Activated CD4-positive, alpha-beta memory T cell treated with anti-CD3 and anti-CD28 coated beads, Interleukin-2, amount 10 ng/mL, durations not matched to agents 7 days and 5 days (primary cell): ENCODE measurements around the gene MLH3. TPM values are rescaled to one million over a fixed set of nuclear protein-coding genes. Genes with fewer than 3 reads are reported as not detected.

Experiments
- CTCF ChIA-PET: fragments of 350-600 bp; sonication (Branson Sonifier 250); formaldehyde crosslinking; loops from one replicate; lab custom pipeline; 2021; ENCODE audit warnings: antibody characterized with exemption, inconsistent platforms; lab: Charles Lee
- POLR2A ChIA-PET: fragments of 350-600 bp; sonication (Branson Sonifier 250); formaldehyde crosslinking; loops from one replicate; lab custom pipeline; 2021; ENCODE audit warnings: antibody characterized with exemption; lab: Charles Lee
- DNase-seq: peaks from one replicate; pipeline ENCODE4 v3.0.0-alpha.2; 2020
- H3K27ac Mint-ChIP-seq: one replicate; pipeline ENCODE4 v1.8.0; 2021; ENCODE audit warnings: mild to moderate bottlenecking, mixed read lengths
- H3K27me3 Mint-ChIP-seq: one replicate; pipeline ENCODE4 v1.8.0; 2021; ENCODE audit warnings: mixed read lengths
- H3K36me3 Mint-ChIP-seq: one replicate; pipeline ENCODE4 v1.8.0; 2021; ENCODE audit warnings: low read depth, mixed read lengths
- H3K4me1 Mint-ChIP-seq: one replicate; pipeline ENCODE4 v1.8.0; 2021; ENCODE audit warnings: mixed read lengths
- H3K4me3 Mint-ChIP-seq: one replicate; pipeline ENCODE4 v1.8.0; 2021; ENCODE audit warnings: mild to moderate bottlenecking, mixed read lengths
- H3K9me3 Mint-ChIP-seq: one replicate; pipeline ENCODE4 v1.8.0; 2021; ENCODE audit warnings: mixed read lengths
- total RNA-seq, 2 experiments: library from RNA; stranded (reverse); gene quantifications; one replicate each; pipeline ENCODE4 v1.2.3, GENCODE V29; 2021

MLH3 gene
- total RNA-seq, 2 experiments from 2014 or later: 16.0 to 16.6 TPM

GRCh38 chr14:74974364-74975058, 76.8 kb downstream of the MLH3 start:
- no peaks in the 10 kb centered on the region for H3K27me3 Mint-ChIP-seq
- no peaks in the 10 kb centered on the region for H3K9me3 Mint-ChIP-seq
- DNase-seq: no peak
- CTCF ChIA-PET: interaction anchor here (1.0 kb wide), 1 partner anchor 12 kb away, joined by 3 read pairs; no protein-coding TSS in a partner anchor
- H3K4me1 Mint-ChIP-seq: peaks cover 7% of the 10 kb centered on the region
- POLR2A ChIA-PET: interaction anchor here (1.3 kb wide), 1 partner anchor 29 kb away, joined by 4 read pairs; the partner anchor contains the start of gene EIF2B2
- H3K36me3 Mint-ChIP-seq: no peaks in the 10 kb centered on the region
- no peak overlapping the region for H3K4me3 Mint-ChIP-seq
- no peak overlapping the region for H3K27ac Mint-ChIP-seq

- Mint-ChIP-seq H3K27ac (no peak overlapping the region), H3K36me3 (no peaks in the 10 kb centered on the region)
- POLR2A ChIA-PET: no interaction called here
These were observed 77.3 kb downstream of the MLH3 start for GRCh38 chr14:74973905-74974363.

GRCh38 chr14:74973003-74973653, 78.1 kb downstream of the MLH3 start:
- CTCF ChIA-PET: interaction anchor here (0.7 to 1.1 kb wide), 4 partner anchors 11 to 401 kb away, joined by 3 to 6 read pairs (median 3); no protein-coding TSS in a partner anchor
- Mint-ChIP-seq H3K27me3 (peaks cover 4% of the 10 kb centered on the region), H3K9me3 (no peaks in the 10 kb centered on the region), H3K27ac (no peak overlapping the region), H3K4me3 (no peak overlapping the region), H3K4me1 (peaks cover 7% of the 10 kb centered on the region), H3K36me3 (no peaks in the 10 kb centered on the region)
- POLR2A ChIA-PET: no interaction called here
- peak; percentile 57 for DNase-seq

More at GRCh38 chr14:74973905-74974363, 77.3 kb downstream of the MLH3 start:
- Mint-ChIP-seq H3K4me1 (peaks cover 7% of the 10 kb centered on the region), H3K27me3 (peaks cover 2% of the 10 kb centered on the region), H3K4me3 (no peak overlapping the region), H3K9me3 (no peaks in the 10 kb centered on the region)
- no peak for DNase-seq
- CTCF ChIA-PET: interaction anchor here (0.6 to 1.1 kb wide), 4 partner anchors 12 to 401 kb away, joined by 3 to 6 read pairs (median 3); no protein-coding TSS in a partner anchor

GRCh38 chr14:74968811-74969210, 82.5 kb downstream of the MLH3 start:
- ChIA-PET CTCF (interaction anchor here (0.7 to 2.1 kb wide), 3 partner anchors 23 to 108 kb away, joined by 3 to 10 read pairs (median 3); no protein-coding TSS in a partner anchor), POLR2A (interaction anchor here (1.1 kb wide), 1 partner anchor 35 kb away, joined by 4 read pairs; no protein-coding TSS in a partner anchor)
- no peaks in the 10 kb centered on the region for H3K36me3 Mint-ChIP-seq
- DNase-seq: no peak
- no peak overlapping the region for H3K4me3 Mint-ChIP-seq
- peaks cover 17% of the 10 kb centered on the region for H3K27me3 Mint-ChIP-seq
- H3K9me3 Mint-ChIP-seq: no peaks in the 10 kb centered on the region
- peaks cover 4% of the 10 kb centered on the region for H3K4me1 Mint-ChIP-seq
- H3K27ac Mint-ChIP-seq: no peak overlapping the region

- H3K27ac Mint-ChIP-seq: no peak overlapping the region
- ChIA-PET CTCF (interaction anchor here (0.6 kb wide), 1 partner anchor 18 kb away, joined by 3 read pairs; no protein-coding TSS in a partner anchor), POLR2A (interaction anchor here (1.1 to 1.9 kb wide), 2 partner anchors 10 to 42 kb away, joined by 3 to 6 read pairs; partner anchors contain the start of genes PGF and RPS6KL1)
- H3K4me3 Mint-ChIP-seq: no peak overlapping the region
- DNase-seq: no peak
- no peaks in the 10 kb centered on the region for H3K4me1 Mint-ChIP-seq
- H3K36me3 Mint-ChIP-seq: no peaks in the 10 kb centered on the region
- peaks cover 32% of the 10 kb centered on the region for H3K27me3 Mint-ChIP-seq
- no peaks in the 10 kb centered on the region for H3K9me3 Mint-ChIP-seq
These were observed 85.6 kb downstream of the MLH3 start for GRCh38 chr14:74965486-74966153.

GRCh38 chr14:74964787-74965485, 86.3 kb downstream of the MLH3 start:
- Mint-ChIP-seq H3K36me3 (no peaks in the 10 kb centered on the region), H3K27ac (no peak overlapping the region), H3K4me1 (no peaks in the 10 kb centered on the region), H3K9me3 (no peaks in the 10 kb centered on the region), H3K27me3 (peaks cover 32% of the 10 kb centered on the region), H3K4me3 (no peak overlapping the region)
- DNase-seq: no peak
- ChIA-PET POLR2A (interaction anchor here (1.1 to 1.9 kb wide), 3 partner anchors 10 to 42 kb away, joined by 3 to 6 read pairs (median 3); partner anchors contain the start of genes PGF and RPS6KL1), CTCF (interaction anchor here (0.6 kb wide), 1 partner anchor 18 kb away, joined by 3 read pairs; no protein-coding TSS in a partner anchor)

Other genes starting within 250 kb of the MLH3 start
- gene PROX2, start 175.3 kb downstream of the MLH3 start, total RNA-seq: not detected
- gene DLST, start 169.6 kb downstream of the MLH3 start, total RNA-seq: 100 to 1,000 TPM; 106 to 108 TPM
- gene RPS6KL1, start 128.2 kb downstream of the MLH3 start, total RNA-seq: 1 to 10 TPM; 3.6 to 3.8 TPM
- under 1 TPM; 0.23 to 0.38 TPM for gene PGF, start 95.9 kb downstream of the MLH3 start, total RNA-seq
- gene EIF2B2, start 48.5 kb downstream of the MLH3 start, total RNA-seq: 10 to 100 TPM; 63.7 to 64.0 TPM
- gene ACYP1, start 12.6 kb upstream of the MLH3 start, total RNA-seq: 10 to 100 TPM; 52.7 to 53.8 TPM
- 1 to 10 TPM; 2.0 to 2.4 TPM for gene ZC2HC1C, start 18.2 kb upstream of the MLH3 start, total RNA-seq
- 10 to 100 TPM; 72.0 to 77.3 TPM for gene NEK9, start 75.6 kb upstream of the MLH3 start, total RNA-seq
- 100 to 1,000 TPM; 207 to 224 TPM for gene TMED10, start 125.1 kb upstream of the MLH3 start, total RNA-seq
- gene FOS, start 227.4 kb upstream of the MLH3 start, total RNA-seq: 10 to 100 TPM; 49.7 to 53.5 TPM